Activated T-cell treated with anti-CD3 and anti-CD28 coated beads, Interleukin-2, amount 50 U/mL, for 72 hours (primary cell): ENCODE measurements around the gene EDAR. TPM values are rescaled to one million over a fixed set of nuclear protein-coding genes. Genes with fewer than 3 reads are reported as not detected.

Experiments
- ATAC-seq, 2 donors: fragments of 150-1000 bp; cut with Tn5 transposase; replicated peaks in 1 of 2; 2 replicates each; pipeline ENCODE4 v1.10.0; 2021; ENCODE audit warnings: moderate library complexity in 2 of 2, mild to moderate bottlenecking in 1 of 2
- DNase-seq, 2 donors: peaks; one replicate each; pipeline ENCODE4 v3.0.0; 2021 to 2022; ENCODE audit warnings: mixed read lengths in 1 of 2
- H3K27ac Mint-ChIP-seq: one replicate; pipeline ENCODE4 v1.8.0; 2022; ENCODE audit warnings: mild to moderate bottlenecking, moderate library complexity, mixed read lengths
- H3K27me3 Mint-ChIP-seq: one replicate; pipeline ENCODE4 v1.8.0; 2022; ENCODE audit warnings: low read depth, mixed read lengths
- H3K36me3 Mint-ChIP-seq, 2 donors: one replicate each; pipeline ENCODE4 v1.8.0; 2022; ENCODE audit warnings: mixed read lengths in 2 of 2, mild to moderate bottlenecking in 1 of 2; ENCODE audit not compliant: insufficient read depth in 2 of 2
- H3K4me1 Mint-ChIP-seq: one replicate; pipeline ENCODE4 v1.8.0; 2022; ENCODE audit warnings: low read depth, mixed read lengths
- H3K4me3 Mint-ChIP-seq, 2 donors: one replicate each; pipeline ENCODE4 v1.8.0; 2022; ENCODE audit warnings: mild to moderate bottlenecking in 2 of 2, mixed read lengths in 2 of 2, moderate library complexity in 2 of 2
- H3K9me3 Mint-ChIP-seq, 2 donors: one replicate each; pipeline ENCODE4 v1.8.0; 2022; ENCODE audit warnings: mixed read lengths in 2 of 2
- total RNA-seq, 2 donors: library from RNA; stranded (reverse); gene quantifications; one replicate each; pipeline ENCODE4 v1.2.3, GENCODE V29; 2022

The EDAR gene
- total RNA-seq, 2 donors from 2014 or later: 0.28 to 1.4 TPM

DNA sequence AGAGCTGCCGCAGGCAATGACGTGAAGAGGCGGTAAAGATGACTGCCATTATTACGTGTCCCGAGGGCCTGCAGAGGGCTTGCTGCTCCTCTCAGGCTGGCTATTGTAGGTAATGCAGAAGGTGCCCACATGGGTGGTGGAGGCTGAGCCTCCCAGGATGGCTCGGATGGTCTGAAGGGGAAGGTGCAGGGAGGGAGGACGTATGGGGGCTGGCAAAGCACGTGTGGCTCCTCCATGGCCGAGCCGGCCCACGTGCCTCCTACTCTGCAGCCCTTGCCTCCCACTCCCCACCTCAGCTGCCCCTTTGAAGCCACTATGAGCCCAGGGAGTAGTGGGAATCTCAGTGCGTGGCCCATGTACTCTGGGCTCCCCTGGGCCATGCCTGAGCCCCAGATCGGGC, 48.9 kb downstream of the EDAR start:
- no peaks in the 10 kb centered on the region for H3K9me3 Mint-ChIP-seq
- no peaks in the 10 kb centered on the region for H3K36me3 Mint-ChIP-seq
- H3K27me3 Mint-ChIP-seq: no peaks in the 10 kb centered on the region
- no peak overlapping the region for H3K27ac Mint-ChIP-seq
- ATAC-seq (no peak), DNase-seq (no peak)
- H3K4me3 Mint-ChIP-seq: no peak overlapping the region
- peaks cover 34% of the 10 kb centered on the region for H3K4me1 Mint-ChIP-seq

DNA sequence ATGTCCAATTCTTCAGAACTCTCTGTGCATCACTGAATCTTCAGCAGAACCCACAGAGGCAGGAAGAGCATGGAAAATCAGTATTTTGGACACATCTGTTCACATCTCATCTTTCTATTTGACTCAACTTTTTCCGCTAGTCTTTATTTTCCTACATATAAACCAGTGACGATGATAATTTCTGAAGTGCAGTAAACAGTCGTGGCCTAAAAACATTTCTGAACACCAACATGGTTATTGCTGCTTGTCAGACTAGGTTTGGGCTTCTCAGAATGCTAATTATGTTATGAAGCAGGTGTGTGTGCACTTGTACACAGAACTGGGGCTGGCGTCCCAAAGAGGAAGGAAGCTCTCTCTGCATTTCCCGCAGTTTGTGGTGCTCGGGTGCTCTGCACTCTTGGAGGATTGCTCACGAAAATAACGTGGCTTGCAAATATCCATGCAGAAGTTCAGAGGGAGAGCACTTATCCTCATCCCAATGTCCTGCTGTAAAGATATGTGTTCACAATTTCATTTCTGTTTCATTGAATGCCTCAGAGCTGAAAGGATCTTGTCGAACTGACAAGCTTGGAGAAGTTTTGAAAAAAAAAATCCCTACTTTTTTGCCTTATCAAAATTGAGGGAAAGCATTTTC, 50.8 kb downstream of the EDAR start:
- Mint-ChIP-seq H3K27ac (peak overlapping the region; percentile 35), H3K4me3 (peak overlapping the region; percentile 46)
- ATAC-seq: peak; percentile 64 to 70

DNA sequence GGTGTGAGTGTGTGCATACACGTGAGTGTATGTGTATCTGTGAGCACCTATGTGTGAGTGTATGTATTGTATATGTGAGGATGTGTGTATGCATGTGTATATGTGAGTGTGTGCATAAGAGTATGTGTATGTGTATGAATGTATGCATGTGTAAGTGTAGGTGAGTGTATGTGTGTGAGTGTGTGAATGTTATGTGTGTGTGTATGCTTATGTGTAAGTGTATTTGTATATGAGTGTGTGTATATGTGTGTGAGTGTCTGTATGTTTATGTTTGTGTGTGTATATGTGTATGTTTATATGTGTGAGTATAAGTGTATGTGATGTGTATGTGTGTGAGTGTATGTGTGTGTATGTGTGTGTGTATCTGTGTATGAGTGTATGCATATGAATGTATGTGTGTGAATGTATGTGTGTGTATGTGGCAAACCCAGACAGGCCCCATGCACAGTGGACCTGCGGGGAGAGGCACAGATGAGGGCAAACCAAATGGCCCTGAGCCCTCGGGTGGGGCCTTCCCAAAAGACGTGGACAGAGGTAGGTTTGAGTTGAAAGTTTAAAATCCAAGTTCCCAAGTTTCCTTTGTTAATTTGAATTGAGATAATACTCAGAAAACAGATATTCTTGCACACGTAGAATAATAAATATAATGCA, 51.5 kb downstream of the EDAR start:
- peak overlapping the region in 1 of 2 donors; percentile 1 for H3K4me3 Mint-ChIP-seq
- H3K36me3 Mint-ChIP-seq: no peaks in the 10 kb centered on the region
- H3K27me3 Mint-ChIP-seq: no peaks in the 10 kb centered on the region
- ATAC-seq (peak; percentile 37 to 39), DNase-seq (no peak)
- peak overlapping the region; percentile 0 for H3K27ac Mint-ChIP-seq
- peaks cover 43% of the 10 kb centered on the region for H3K4me1 Mint-ChIP-seq
- no peaks in the 10 kb centered on the region for H3K9me3 Mint-ChIP-seq

More for the DNA sequence above, 50.8 kb downstream of the EDAR start:
- no peaks in the 10 kb centered on the region for H3K36me3 Mint-ChIP-seq
- peaks cover 40% of the 10 kb centered on the region for H3K4me1 Mint-ChIP-seq
- H3K27me3 Mint-ChIP-seq: no peaks in the 10 kb centered on the region
- H3K9me3 Mint-ChIP-seq: no peaks in the 10 kb centered on the region
- DNase-seq: peak in 1 of 2 donors; percentile 11

DNA sequence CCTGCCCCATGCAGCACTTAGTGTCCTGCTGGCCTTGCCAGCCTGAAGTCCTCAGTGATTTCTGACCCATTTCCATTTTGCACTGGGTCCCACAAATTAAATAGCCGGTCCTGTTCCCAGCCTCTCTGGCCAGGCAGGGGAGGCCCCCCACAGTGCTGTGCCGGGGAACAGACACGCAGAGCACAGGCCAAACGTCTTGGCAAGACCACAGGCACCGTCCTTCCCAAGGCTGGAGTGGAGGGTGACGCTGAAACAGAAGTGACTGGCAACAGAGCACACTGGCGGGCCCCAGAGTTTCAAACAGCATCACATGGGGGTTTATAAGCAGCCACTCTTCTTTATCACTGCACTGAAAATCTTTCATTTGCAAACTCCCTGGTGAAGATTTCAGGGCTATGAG, 52.2 kb downstream of the EDAR start:
- no peak overlapping the region for H3K4me3 Mint-ChIP-seq
- H3K9me3 Mint-ChIP-seq: no peaks in the 10 kb centered on the region
- DNase-seq: no peak
- no peak for ATAC-seq
- H3K27ac Mint-ChIP-seq: no peak overlapping the region
- H3K27me3 Mint-ChIP-seq: no peaks in the 10 kb centered on the region
- no peaks in the 10 kb centered on the region for H3K36me3 Mint-ChIP-seq
- H3K4me1 Mint-ChIP-seq: peaks cover 43% of the 10 kb centered on the region

- DNase-seq: no peak
- Mint-ChIP-seq H3K4me1 (peaks cover 43% of the 10 kb centered on the region), H3K4me3 (no peak overlapping the region), H3K9me3 (no peaks in the 10 kb centered on the region), H3K36me3 (no peaks in the 10 kb centered on the region), H3K27ac (no peak overlapping the region), H3K27me3 (no peaks in the 10 kb centered on the region)
- ATAC-seq: no peak
These were observed 52.8 kb downstream of the EDAR start for GRCh38 chr2:108936076-108936864.

GRCh38 chr2:108935271-108935741, 53.7 kb downstream of the EDAR start:
- ATAC-seq: no peak
- no peak overlapping the region for H3K27ac Mint-ChIP-seq
- H3K27me3 Mint-ChIP-seq: no peaks in the 10 kb centered on the region
- no peak overlapping the region for H3K4me3 Mint-ChIP-seq
- no peaks in the 10 kb centered on the region for H3K36me3 Mint-ChIP-seq
- H3K9me3 Mint-ChIP-seq: no peaks in the 10 kb centered on the region
- DNase-seq: no peak
- H3K4me1 Mint-ChIP-seq: peaks cover 43% of the 10 kb centered on the region

- peaks cover 41% of the 10 kb centered on the region for H3K4me1 Mint-ChIP-seq
- no peak overlapping the region for H3K27ac Mint-ChIP-seq
- DNase-seq (no peak), ATAC-seq (no peak)
- no peaks in the 10 kb centered on the region for H3K27me3 Mint-ChIP-seq
- H3K36me3 Mint-ChIP-seq: no peaks in the 10 kb centered on the region
- H3K9me3 Mint-ChIP-seq: no peaks in the 10 kb centered on the region
- no peak overlapping the region for H3K4me3 Mint-ChIP-seq
These were observed 54.3 kb downstream of the EDAR start for GRCh38 chr2:108934583-108935245.

DNA sequence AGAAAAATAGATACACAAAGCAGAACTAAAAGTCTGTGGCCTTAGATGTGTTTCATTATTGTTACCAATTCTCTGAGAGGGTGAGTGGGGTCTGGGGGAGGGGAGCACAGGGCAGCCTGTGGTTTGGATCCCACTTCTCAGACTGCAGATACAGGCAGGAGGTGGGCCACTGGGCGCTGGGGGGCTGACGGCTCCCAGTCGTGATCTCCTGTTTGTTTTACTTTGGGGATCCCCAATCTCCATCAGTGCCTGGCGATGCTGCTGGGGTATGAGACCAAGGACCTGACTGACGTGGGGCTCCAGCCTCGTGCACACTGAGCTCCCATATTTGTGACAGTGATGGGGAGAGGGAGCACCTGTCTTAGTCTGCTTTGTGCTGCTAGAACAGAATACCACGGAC, 54.9 kb downstream of the EDAR start:
- Mint-ChIP-seq H3K4me1 (peaks cover 35% of the 10 kb centered on the region), H3K4me3 (no peak overlapping the region), H3K27me3 (no peaks in the 10 kb centered on the region), H3K9me3 (no peaks in the 10 kb centered on the region), H3K27ac (no peak overlapping the region), H3K36me3 (no peaks in the 10 kb centered on the region)
- DNase-seq (no peak), ATAC-seq (no peak)

DNA sequence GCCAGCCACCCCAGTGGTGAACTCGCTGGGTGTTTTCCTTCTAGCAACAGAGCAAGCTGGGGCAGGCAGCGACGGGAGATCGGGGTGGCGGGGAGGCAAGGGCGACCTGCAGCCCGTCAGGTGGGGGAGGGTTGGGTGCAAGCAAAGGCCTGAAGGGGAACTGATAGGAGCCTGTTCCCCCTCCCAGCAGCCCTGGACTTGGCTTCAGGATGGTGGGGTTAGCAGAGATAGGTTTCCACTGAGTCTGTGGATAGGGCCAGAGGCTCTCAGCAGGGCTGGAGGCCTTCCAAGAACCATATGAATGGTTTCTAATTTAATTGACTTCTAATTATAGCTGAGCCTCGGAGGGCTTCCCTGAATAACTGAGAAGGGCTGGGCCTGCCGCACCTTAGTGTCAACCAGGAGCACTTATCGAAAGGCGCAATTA, 55.3 kb downstream of the EDAR start:
- Mint-ChIP-seq H3K4me3 (no peak overlapping the region), H3K9me3 (no peaks in the 10 kb centered on the region), H3K4me1 (peaks cover 31% of the 10 kb centered on the region), H3K27me3 (no peaks in the 10 kb centered on the region), H3K27ac (no peak overlapping the region), H3K36me3 (no peaks in the 10 kb centered on the region)
- ATAC-seq: no peak
- DNase-seq: no peak

- peak overlapping the region; percentile 57 for H3K27ac Mint-ChIP-seq
- no peaks in the 10 kb centered on the region for H3K9me3 Mint-ChIP-seq
- DNase-seq: no peak
- no peaks in the 10 kb centered on the region for H3K36me3 Mint-ChIP-seq
- no peaks in the 10 kb centered on the region for H3K27me3 Mint-ChIP-seq
- H3K4me1 Mint-ChIP-seq: peaks cover 23% of the 10 kb centered on the region
- ATAC-seq: no peak
- no peak overlapping the region for H3K4me3 Mint-ChIP-seq
These were observed 56.2 kb downstream of the EDAR start for GRCh38 chr2:108932736-108933332.

GRCh38 chr2:108931372-108931771, 57.6 kb downstream of the EDAR start:
- no peak for ATAC-seq
- Mint-ChIP-seq H3K4me1 (peaks cover 15% of the 10 kb centered on the region), H3K9me3 (no peaks in the 10 kb centered on the region), H3K36me3 (no peaks in the 10 kb centered on the region), H3K27me3 (no peaks in the 10 kb centered on the region), H3K27ac (no peak overlapping the region), H3K4me3 (no peak overlapping the region)
- no peak for DNase-seq

GRCh38 chr2:108929807-108930425, 59.1 kb downstream of the EDAR start:
- H3K27ac Mint-ChIP-seq: no peak overlapping the region
- ATAC-seq (no peak), DNase-seq (no peak)
- H3K27me3 Mint-ChIP-seq: no peaks in the 10 kb centered on the region
- H3K36me3 Mint-ChIP-seq: no peaks in the 10 kb centered on the region
- no peak overlapping the region for H3K4me3 Mint-ChIP-seq
- H3K9me3 Mint-ChIP-seq: no peaks in the 10 kb centered on the region
- H3K4me1 Mint-ChIP-seq: peaks cover 7% of the 10 kb centered on the region
